ENCODE data around the gene FAM162A. TPM values are rescaled to one million over a fixed set of nuclear protein-coding genes. Genes with fewer than 3 reads are reported as not detected.

Gene FAM162A
- total and polyA plus RNA-seq, 7 donors, result 36.0 to 127 (median 66.5) TPM

- Histone ChIP-seq H3K27ac (no peak overlapping the region), H3K4me3 (no peak overlapping the region), H3K4me1 (no peaks in the 10 kb centered on the region), H3K9me3 (no peaks in the 10 kb centered on the region), H3K36me3 (ENCODE audit: insufficient read depth in 1 of 2, low read depth in 1 of 2) (peaks cover 0 to 5% of the 10 kb centered on the region in 2 donors), H3K27me3 (ENCODE audit: insufficient read depth in 3 of 3, low read length in 2 of 3) (no peaks in the 10 kb centered on the region)
- TF ChIP-seq, protein P1, sequence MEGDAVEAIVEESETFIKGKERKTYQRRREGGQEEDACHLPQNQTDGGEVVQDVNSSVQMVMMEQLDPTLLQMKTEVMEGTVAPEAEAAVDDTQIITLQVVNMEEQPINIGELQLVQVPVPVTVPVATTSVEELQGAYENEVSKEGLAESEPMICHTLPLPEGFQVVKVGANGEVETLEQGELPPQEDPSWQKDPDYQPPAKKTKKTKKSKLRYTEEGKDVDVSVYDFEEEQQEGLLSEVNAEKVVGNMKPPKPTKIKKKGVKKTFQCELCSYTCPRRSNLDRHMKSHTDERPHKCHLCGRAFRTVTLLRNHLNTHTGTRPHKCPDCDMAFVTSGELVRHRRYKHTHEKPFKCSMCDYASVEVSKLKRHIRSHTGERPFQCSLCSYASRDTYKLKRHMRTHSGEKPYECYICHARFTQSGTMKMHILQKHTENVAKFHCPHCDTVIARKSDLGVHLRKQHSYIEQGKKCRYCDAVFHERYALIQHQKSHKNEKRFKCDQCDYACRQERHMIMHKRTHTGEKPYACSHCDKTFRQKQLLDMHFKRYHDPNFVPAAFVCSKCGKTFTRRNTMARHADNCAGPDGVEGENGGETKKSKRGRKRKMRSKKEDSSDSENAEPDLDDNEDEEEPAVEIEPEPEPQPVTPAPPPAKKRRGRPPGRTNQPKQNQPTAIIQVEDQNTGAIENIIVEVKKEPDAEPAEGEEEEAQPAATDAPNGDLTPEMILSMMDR (IDR thresholded peaks at IDR 0.05), result peak; percentile 83
- WGBS, 3 donors, result 30 to 38% (median 38%) methylated on average over 2 of the region's 2 CpGs
- intact Hi-C loops (cut with DNase I), result loop anchor here in 1 of 2 donors (2.0 to 5.0 kb wide), 2 partner anchors 169 to 286 kb away; partner anchors contain the start of genes DTX3L and PARP9
- no peak for DNase-seq
- ATAC-seq, result peak in 3 of 4 donors; percentile 43 to 76 (median 48)
Observed at GRCh38 chr3:122392868-122393844, 9.2 kb downstream of the FAM162A start.

DNA sequence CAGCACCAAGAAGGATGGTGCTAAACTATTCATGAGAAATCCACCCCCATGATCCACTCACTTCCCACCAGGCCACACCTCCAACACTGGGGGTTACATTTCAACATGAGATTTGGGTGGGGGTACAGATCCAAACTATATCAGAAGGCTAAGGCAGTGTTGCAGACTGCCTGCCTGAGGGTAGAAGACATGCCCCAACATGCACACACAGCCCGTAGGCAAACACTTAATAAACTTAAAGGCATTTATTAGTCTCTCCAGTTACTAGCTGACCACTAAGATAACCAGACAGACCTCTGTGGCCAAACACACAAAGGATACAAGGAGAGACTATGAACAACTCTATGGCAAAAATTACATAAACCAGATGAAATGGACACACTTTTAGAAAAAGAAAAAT lies 10.2 kb downstream of the FAM162A start:
- no peaks in the 10 kb centered on the region for H3K4me1 ChIP-seq
- DNase-seq (no peak), ATAC-seq (no peak)
- 72 to 82% (median 73%) methylated on average over 1 of the region's 1 CpG for WGBS, 3 donors
- H3K27me3 ChIP-seq (ENCODE audit: insufficient read depth in 3 of 3, low read length in 2 of 3), result no peaks in the 10 kb centered on the region
- H3K9me3 ChIP-seq, result no peaks in the 10 kb centered on the region
- TF ChIP-seq, protein P1 (IDR thresholded peaks at IDR 0.05), result no peak
- peaks cover 0 to 5% of the 10 kb centered on the region in 2 donors for H3K36me3 ChIP-seq (ENCODE audit: insufficient read depth in 1 of 2, low read depth in 1 of 2)
- no peak overlapping the region for H3K27ac ChIP-seq
- intact Hi-C loops (cut with DNase I), result loop anchor here in 1 of 2 donors (5.0 kb wide), 1 partner anchor 168 kb away; the partner anchor contains the start of genes DTX3L and PARP9
- no peak overlapping the region for H3K4me3 ChIP-seq

DNA sequence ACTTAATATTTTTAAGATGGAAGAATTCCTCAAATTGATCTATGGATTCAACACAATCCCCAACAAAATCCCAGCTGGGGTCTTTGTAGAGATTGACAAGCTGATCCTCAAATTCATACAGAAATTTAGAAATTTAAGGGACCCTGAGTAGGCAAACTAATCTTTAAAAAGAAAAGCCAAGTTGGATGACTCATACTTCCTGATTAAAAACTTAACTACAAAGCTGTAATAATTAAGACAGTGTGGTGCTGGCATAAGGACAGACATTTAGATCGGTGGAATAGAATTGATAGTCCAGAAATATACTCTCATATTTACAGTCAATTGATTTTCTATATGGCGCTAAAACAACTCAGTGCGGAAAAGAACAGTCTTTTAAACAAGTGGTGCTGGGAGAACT lies 11.6 kb downstream of the FAM162A start:
- TF ChIP-seq, protein P1 (IDR thresholded peaks at IDR 0.05), result no peak
- Histone ChIP-seq H3K36me3 (ENCODE audit: insufficient read depth in 1 of 2, low read depth in 1 of 2) (peaks cover 0 to 5% of the 10 kb centered on the region in 2 donors), H3K27ac (no peak overlapping the region), H3K4me3 (no peak overlapping the region), H3K4me1 (no peaks in the 10 kb centered on the region), H3K27me3 (ENCODE audit: insufficient read depth in 3 of 3, low read length in 2 of 3) (no peaks in the 10 kb centered on the region), H3K9me3 (no peaks in the 10 kb centered on the region)
- intact Hi-C loops (cut with DNase I), result no loop called here
- 58 to 62% (median 62%) methylated on average over 3 of the region's 3 CpGs for WGBS, 3 donors
- ATAC-seq (no peak), DNase-seq (no peak)

- intact Hi-C loops (cut with DNase I), result no loop called here
- Histone ChIP-seq H3K9me3 (no peaks in the 10 kb centered on the region), H3K27me3 (ENCODE audit: insufficient read depth in 3 of 3, low read length in 2 of 3) (no peaks in the 10 kb centered on the region)
Observed at GRCh38 chr3:122396511-122396910, 12.5 kb downstream of the FAM162A start.

More at GRCh38 chr3:122396511-122396910, 12.5 kb downstream of the FAM162A start:
- TF ChIP-seq, protein P1 (IDR thresholded peaks at IDR 0.05), result no peak
- Histone ChIP-seq H3K4me3 (no peak overlapping the region), H3K27ac (no peak overlapping the region), H3K36me3 (ENCODE audit: insufficient read depth in 1 of 2, low read depth in 1 of 2) (peaks cover 0 to 5% of the 10 kb centered on the region in 2 donors), H3K4me1 (no peaks in the 10 kb centered on the region)
- ATAC-seq, result no peak
- DNase-seq, result no peak

Measured in psoas muscle (tissue), 8 donors.